Glutamatergic neuron (in vitro differentiated cells): Measurements from ENCODE around the gene NOTUM. TPM values are rescaled to one million over a fixed set of nuclear protein-coding genes. Genes with fewer than 3 reads are reported as not detected.

Source experiments
- DNase-seq: peaks from one replicate; pipeline ENCODE4 v3.0.0; 2022
- H3K27ac Mint-ChIP-seq: one replicate; pipeline ENCODE4 v1.8.0; 2020; ENCODE audit warnings: mild to moderate bottlenecking, mixed read lengths, inconsistent platforms; ENCODE audit not compliant: unreplicated experiment
- H3K27me3 Mint-ChIP-seq: one replicate; pipeline ENCODE4 v1.8.0; 2020; ENCODE audit warnings: mild to moderate bottlenecking, moderate library complexity, mixed read lengths, inconsistent platforms; ENCODE audit not compliant: unreplicated experiment
- H3K36me3 Mint-ChIP-seq: one replicate; pipeline ENCODE4 v1.8.0; 2020; ENCODE audit warnings: mild to moderate bottlenecking, mixed read lengths, inconsistent platforms; ENCODE audit not compliant: unreplicated experiment
- H3K4me1 Mint-ChIP-seq: one replicate; pipeline ENCODE4 v1.8.0; 2020; ENCODE audit warnings: mild to moderate bottlenecking, low read depth, mixed read lengths, inconsistent platforms; ENCODE audit not compliant: unreplicated experiment
- H3K4me3 Mint-ChIP-seq: one replicate; pipeline ENCODE4 v1.8.0; 2020; ENCODE audit warnings: mild to moderate bottlenecking, mixed read lengths, inconsistent platforms; ENCODE audit not compliant: unreplicated experiment
- H3K9me3 Mint-ChIP-seq: one replicate; pipeline ENCODE4 v1.8.0; 2020; ENCODE audit warnings: mild to moderate bottlenecking, moderate library complexity, mixed read lengths, inconsistent platforms; ENCODE audit not compliant: unreplicated experiment
- CTCF ChIP-seq: fragments of 200-600 bp; sonication (generic); IDR thresholded peaks from one replicate; pipeline ENCODE4 v1.5.0; 2021; ENCODE audit not compliant: partially characterized antibody, unreplicated experiment
- total RNA-seq: library from RNA; stranded (reverse); fragmentation: NEBNext Ultra II Directional; extraction: Animal tissue kit (Norgen Biotek cat#: 25700); gene quantifications from one replicate; pipeline ENCODE4 v1.2.1, GENCODE V29; 2021; ENCODE audit not compliant: unreplicated experiment

The NOTUM gene
- total RNA-seq, 1 donor from 2014 or later, result 39.8 TPM

- no peak for DNase-seq
- Mint-ChIP-seq H3K27me3 (peaks cover 2% of the 10 kb centered on the region), H3K9me3 (no peaks in the 10 kb centered on the region), H3K4me3 (no peak overlapping the region), H3K36me3 (no peaks in the 10 kb centered on the region), H3K27ac (no peak overlapping the region), H3K4me1 (peaks cover 8% of the 10 kb centered on the region)
- no peak for TF ChIP-seq CTCF
Observed at GRCh38 chr17:81999587-81999975, 38.6 kb upstream of the NOTUM start.

- Mint-ChIP-seq H3K27me3 (peaks cover 2% of the 10 kb centered on the region), H3K36me3 (no peaks in the 10 kb centered on the region), H3K4me3 (no peak overlapping the region), H3K4me1 (peaks cover 10% of the 10 kb centered on the region), H3K9me3 (no peaks in the 10 kb centered on the region), H3K27ac (no peak overlapping the region)
- no peak for TF ChIP-seq CTCF
- DNase-seq, result no peak
Observed at GRCh38 chr17:81998691-81999438, 37.9 kb upstream of the NOTUM start.

GRCh38 chr17:81998212-81998611, 37.2 kb upstream of the NOTUM start:
- TF ChIP-seq CTCF, result no peak
- no peaks in the 10 kb centered on the region for H3K36me3 Mint-ChIP-seq

GRCh38 chr17:81996757-81997441, 35.9 kb upstream of the NOTUM start:
- Mint-ChIP-seq H3K27me3 (peaks cover 2% of the 10 kb centered on the region), H3K4me3 (no peak overlapping the region), H3K27ac (no peak overlapping the region), H3K36me3 (no peaks in the 10 kb centered on the region), H3K9me3 (peaks cover 5% of the 10 kb centered on the region), H3K4me1 (peaks cover 17% of the 10 kb centered on the region)
- no peak for TF ChIP-seq CTCF
- DNase-seq, result no peak

More at GRCh38 chr17:81998212-81998611, 37.2 kb upstream of the NOTUM start:
- peaks cover 2% of the 10 kb centered on the region for H3K27me3 Mint-ChIP-seq
- H3K9me3 Mint-ChIP-seq, result peaks cover 3% of the 10 kb centered on the region
- no peak for DNase-seq
- peaks cover 15% of the 10 kb centered on the region for H3K4me1 Mint-ChIP-seq
- H3K27ac Mint-ChIP-seq, result no peak overlapping the region
- no peak overlapping the region for H3K4me3 Mint-ChIP-seq

GRCh38 chr17:81996232-81996756, 35.3 kb upstream of the NOTUM start:
- Mint-ChIP-seq H3K36me3 (no peaks in the 10 kb centered on the region), H3K27me3 (peaks cover 2% of the 10 kb centered on the region), H3K4me1 (peaks cover 16% of the 10 kb centered on the region), H3K27ac (no peak overlapping the region), H3K9me3 (peaks cover 5% of the 10 kb centered on the region), H3K4me3 (no peak overlapping the region)
- no peak for TF ChIP-seq CTCF
- no peak for DNase-seq
